SIG-M5 treated with dmso at 0.1 percent for 504 hours (cell line): ENCODE data around the gene TEAD3.

Experiments used
- DNase-seq: peaks from one replicate; lab custom pipeline; 2025; ENCODE audit not compliant: unreplicated experiment; lab: John Stamatoyannopoulos, UW

TEAD3 gene

DNA sequence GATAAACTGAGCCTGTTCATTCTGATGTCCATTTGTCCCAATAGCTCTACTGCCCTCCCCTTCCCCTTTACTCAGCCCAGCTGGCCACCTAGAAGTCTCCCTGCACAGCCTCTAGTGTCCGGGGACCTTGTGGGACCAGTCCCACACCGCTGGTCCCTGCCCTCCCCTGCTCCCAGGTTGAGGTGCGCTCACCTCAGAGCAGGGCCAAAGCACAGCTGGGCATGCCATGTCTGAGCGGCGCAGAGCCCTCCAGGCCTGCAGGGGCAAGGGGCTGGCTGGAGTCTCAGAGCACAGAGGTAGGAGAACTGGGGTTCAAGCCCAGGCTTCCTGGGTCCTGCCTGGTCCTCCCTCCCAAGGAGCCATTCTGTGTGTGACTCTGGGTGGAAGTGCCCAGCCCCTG, 69.4 kb downstream of the TEAD3 start:
- DNase-seq = no peak

DNA sequence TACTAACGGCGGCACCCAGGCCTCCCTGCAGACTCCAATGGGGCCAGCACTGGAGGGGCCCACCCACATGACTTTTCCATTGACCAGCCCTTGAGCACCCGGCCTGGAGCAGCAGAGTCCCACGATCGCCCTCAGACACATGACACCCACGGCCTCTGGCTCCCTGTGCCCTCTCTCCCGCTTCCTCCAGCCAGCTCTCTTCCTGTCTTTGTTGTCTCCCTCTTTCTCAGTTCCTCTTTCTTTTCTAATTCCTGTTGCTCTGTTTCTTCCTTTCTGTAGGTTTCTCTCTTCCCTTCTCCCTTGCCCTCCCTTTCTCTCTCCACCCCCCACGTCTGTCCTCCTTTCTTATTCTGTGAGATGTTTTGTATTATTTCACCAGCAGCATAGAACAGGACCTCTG, 70.8 kb downstream of the TEAD3 start:
- peak; percentile 89 for DNase-seq

- peak; percentile 34 for DNase-seq
Observed at GRCh38 chr6:35425284-35425683, 71.6 kb downstream of the TEAD3 start.
